NCI-H1092 treated with DMSO at 0.1 percent for 48 hours (cell line): ENCODE measurements around the gene PLAU.

Experiments used
- DNase-seq: peaks from one replicate; lab custom pipeline; 2025; lab: John Stamatoyannopoulos, UW

The PLAU gene

GRCh38 chr10:73910764-73911552 lies at the start of gene PLAU:
Gene PLAU (plus strand): TSS chr10:73911132. CDS start chr10:73911556, 424 bp downstream.
- DNase-seq = no peak

GRCh38 chr10:73862011-73862410 lies 48.9 kb upstream of the PLAU start:
- DNase-seq = no peak

GRCh38 chr10:73863039-73863817 lies 47.7 kb upstream of the PLAU start:
- DNase-seq = no peak

- no peak for DNase-seq
These were observed 46.7 kb upstream of the PLAU start for GRCh38 chr10:73864229-73864628.

- no peak for DNase-seq
These were observed 45.8 kb upstream of the PLAU start for GRCh38 chr10:73865107-73865458.

- DNase-seq = no peak
These were observed 45.2 kb upstream of the PLAU start for GRCh38 chr10:73865459-73866442.

GRCh38 chr10:73866621-73867020 lies 44.3 kb upstream of the PLAU start:
- no peak for DNase-seq

GRCh38 chr10:73867126-73867807 lies 43.7 kb upstream of the PLAU start:
- DNase-seq = no peak

- DNase-seq = no peak
These were observed 42.9 kb upstream of the PLAU start for GRCh38 chr10:73867871-73868631.

- DNase-seq = no peak
These were observed 42.2 kb upstream of the PLAU start for GRCh38 chr10:73868655-73869195.

GRCh38 chr10:73871295-73872189 lies 39.4 kb upstream of the PLAU start:
- no peak for DNase-seq

- no peak for DNase-seq
These were observed 38.7 kb upstream of the PLAU start for GRCh38 chr10:73872190-73872710.

GRCh38 chr10:73873142-73873837 lies 37.6 kb upstream of the PLAU start:
- no peak for DNase-seq

GRCh38 chr10:73873838-73874215 lies 37.1 kb upstream of the PLAU start:
- DNase-seq = no peak

GRCh38 chr10:73874267-73875138 lies 36.4 kb upstream of the PLAU start, which contains the start of gene CAMK2G:
Gene CAMK2G (minus strand): TSS chr10:73874555. CDS start chr10:73874461, 94 bp downstream.
- peak; percentile 36 for DNase-seq

- no peak for DNase-seq
These were observed 35.8 kb upstream of the PLAU start for GRCh38 chr10:73875139-73875475.

GRCh38 chr10:73876157-73876556 lies 34.8 kb upstream of the PLAU start:
- no peak for DNase-seq

GRCh38 chr10:73876566-73876965 lies 34.4 kb upstream of the PLAU start:
- DNase-seq = no peak
